Measurements from ENCODE around the gene DAPK1.

GRCh38 chr9:87578625-87579024 is 81.0 kb downstream of the DAPK1 start:
- TF ChIP-seq CTCF (IDR thresholded peaks at IDR 0.05; ENCODE audit: borderline replicate concordance, extremely low read depth, low read length, poor library complexity, severe bottlenecking), result no peak
- no peak for TF ChIP-seq EZH2 (IDR thresholded peaks at IDR 0.05; ENCODE audit: borderline replicate concordance, low read depth, low read length, severe bottlenecking)

Data from DND-41 (cell line).